HG03280 (cell line): Measurements from ENCODE around the gene ULK1.

Experiments used
- ATAC-seq: cut with Tn5 transposase; IDR thresholded peaks from one replicate; pipeline ENCODE4 v1.9.1; 2021; ENCODE audit warnings: mild to moderate bottlenecking, moderate library complexity; ENCODE audit not compliant: unreplicated experiment

ULK1 gene

GRCh38 chr12:131894313-131894860, at the start of gene ULK1:
ULK1 (plus strand) TSS chr12:131894622; CDS start chr12:131895002, 380 bp downstream.
- ATAC-seq: peak; percentile 82

- ATAC-seq: no peak
Observed at GRCh38 chr12:131844656-131845055, 49.8 kb upstream of the ULK1 start.

GRCh38 chr12:131845121-131845520, 49.3 kb upstream of the ULK1 start:
- no peak for ATAC-seq

GRCh38 chr12:131847456-131847855, 47.0 kb upstream of the ULK1 start:
- no peak for ATAC-seq

- ATAC-seq: no peak
Observed at GRCh38 chr12:131848753-131849152, 45.7 kb upstream of the ULK1 start.

- ATAC-seq: no peak
Observed at GRCh38 chr12:131849700-131850553, 44.5 kb upstream of the ULK1 start.

- ATAC-seq: no peak
Observed at GRCh38 chr12:131850856-131851559, 43.4 kb upstream of the ULK1 start.

- no peak for ATAC-seq
Observed at GRCh38 chr12:131851741-131852550, 42.5 kb upstream of the ULK1 start.

- ATAC-seq: no peak
Observed at GRCh38 chr12:131852551-131853299, 41.7 kb upstream of the ULK1 start.

GRCh38 chr12:131853832-131854797, 40.3 kb upstream of the ULK1 start:
- ATAC-seq: no peak

- no peak for ATAC-seq
Observed at GRCh38 chr12:131854861-131855476, 39.5 kb upstream of the ULK1 start.

GRCh38 chr12:131855521-131856142, 38.8 kb upstream of the ULK1 start:
- no peak for ATAC-seq

GRCh38 chr12:131856366-131857097, 37.9 kb upstream of the ULK1 start:
- ATAC-seq: no peak

- ATAC-seq: no peak
Observed at GRCh38 chr12:131857908-131858850, 36.2 kb upstream of the ULK1 start.

- no peak for ATAC-seq
Observed at GRCh38 chr12:131860472-131861260, 33.8 kb upstream of the ULK1 start.
